HepG2 (cell line): ENCODE measurements around the gene ASB16. TPM values are rescaled to one million over a fixed set of nuclear protein-coding genes. Genes with fewer than 3 reads are reported as not detected.

Experiments used
- CSRNP1 ChIP-seq: sonication (generic); formaldehyde crosslinking; IDR thresholded peaks from 2 replicates; pipeline ENCODE4 v1.8.1; 2023; ENCODE audit warnings: mild to moderate bottlenecking, missing genetic modification reagents
- ESRRA ChIP-seq: sonication (generic); formaldehyde crosslinking; IDR thresholded peaks from 2 replicates; pipeline ENCODE4 v1.5.1; 2020; ENCODE audit warnings: mild to moderate bottlenecking, low read depth, missing genetic modification reagents
- FOXM1 ChIP-seq: sonication (generic); formaldehyde crosslinking; IDR thresholded peaks from 2 replicates; pipeline ENCODE4 v1.5.0; 2020; ENCODE audit warnings: missing genetic modification reagents
- HNRNPUL1 ChIP-seq: fragments of 200-400 bp; formaldehyde crosslinking; IDR thresholded peaks from 2 replicates; pipeline ENCODE4 v1.6.1; 2017; ENCODE audit warnings: low read depth, mild to moderate bottlenecking, low read length, moderate library complexity
- MTA1 ChIP-seq: sonication (generic); formaldehyde crosslinking; IDR thresholded peaks from 2 replicates; pipeline ENCODE4 v1.4.0; 2020; ENCODE audit warnings: missing genetic modification reagents, mild to moderate bottlenecking, borderline replicate concordance
- PATZ1 ChIP-seq: sonication (generic); formaldehyde crosslinking; IDR thresholded peaks from 2 replicates; pipeline ENCODE4 v1.4.0; 2020; ENCODE audit warnings: missing genetic modification reagents
- SAP130 ChIP-seq: IDR thresholded peaks from 2 replicates; pipeline ENCODE4 v1.6.1; 2016; ENCODE audit warnings: low read depth
- SYNCRIP ChIP-seq: fragments of 200-400 bp; formaldehyde crosslinking; IDR thresholded peaks from 2 replicates; pipeline ENCODE4 v1.6.1; 2018; ENCODE audit warnings: mild to moderate bottlenecking, low read depth, low read length; ENCODE audit not compliant: insufficient read depth
- TCF7 ChIP-seq: sonication (generic); IDR thresholded peaks from 2 replicates; pipeline ENCODE4 v1.6.1; 2016; ENCODE audit warnings: antibody characterized with exemption, low read depth
- TFDP1 ChIP-seq: IDR thresholded peaks from 2 replicates; pipeline ENCODE4 v1.6.1; 2016; ENCODE audit warnings: missing compliant biosample characterization, missing genetic modification reagents, borderline replicate concordance
- ZGPAT ChIP-seq: IDR thresholded peaks from 2 replicates; pipeline ENCODE4 v1.6.1; 2016; ENCODE audit warnings: mild to moderate bottlenecking
- ZMYM2 ChIP-seq: sonication (generic); formaldehyde crosslinking; IDR thresholded peaks from 2 replicates; pipeline ENCODE4 v1.8.0; 2022; ENCODE audit warnings: mild to moderate bottlenecking, missing genetic modification reagents
- ZNF280B ChIP-seq: sonication (generic); formaldehyde crosslinking; IDR thresholded peaks from 2 replicates; pipeline ENCODE4 v1.5.0; 2020; ENCODE audit warnings: missing genetic modification reagents, mild to moderate bottlenecking, borderline replicate concordance
- ZNF33B ChIP-seq: sonication (generic); formaldehyde crosslinking; IDR thresholded peaks from 2 replicates; pipeline ENCODE4 v1.5.1; 2020; ENCODE audit warnings: mild to moderate bottlenecking, missing genetic modification reagents
- ZNF549 ChIP-seq: sonication (generic); formaldehyde crosslinking; IDR thresholded peaks from 2 replicates; pipeline ENCODE4 v1.5.0; 2020; ENCODE audit warnings: missing genetic modification reagents
- ZNF605 ChIP-seq: sonication (generic); formaldehyde crosslinking; IDR thresholded peaks from 2 replicates; pipeline ENCODE4 v1.8.0; 2022; ENCODE audit warnings: mild to moderate bottlenecking, missing genetic modification reagents
- ZNF704 ChIP-seq: sonication (generic); formaldehyde crosslinking; IDR thresholded peaks from 2 replicates; pipeline ENCODE4 v1.8.1; 2023; ENCODE audit warnings: mild to moderate bottlenecking, inconsistent platforms, moderate library complexity, missing genetic modification reagents, borderline replicate concordance
- ZSCAN20 ChIP-seq: sonication (generic); formaldehyde crosslinking; IDR thresholded peaks from 2 replicates; pipeline ENCODE4 v1.4.0; 2020; ENCODE audit warnings: missing genetic modification reagents, mild to moderate bottlenecking, borderline replicate concordance
- polyA plus RNA-seq, 8 experiments: library from polyadenylated mRNA; depleted of rRNA in 3 of 8; stranded (reverse) in 7 of 8; unstranded in 1 of 8; fragments of >200 nt; fragmentation: Illumina TruSeq in 4 of 8; extraction: Trizol in 4 of 8; gene quantifications; 2 replicates each; pipeline versions ENCODE4 v1.2.1 to v1.2.3, GENCODE V29; 2011 to 2016; ENCODE audit warnings: low read depth in 4 of 8, missing spikeins in 1 of 8, mixed read lengths in 1 of 8; ENCODE audit not compliant: insufficient read depth in 1 of 8
- total RNA-seq, 5 experiments: library from RNA; depleted of rRNA; stranded (reverse); fragments of >200 nt; fragmentation: Illumina TruSeq; extraction: Trizol; gene quantifications; 2 replicates each; pipeline ENCODE4 v1.2.3, GENCODE V29; 2016; ENCODE audit warnings: low read depth in 1 of 5

ASB16 gene
- total and polyA plus RNA-seq, 2 of the 13 experiments (the other 11 are each of a cell fraction or from before 2014, with no cell fraction given), result 0.07 TPM; not detected in 1

GRCh38 chr17:44200478-44201155 lies 30.1 kb downstream of the ASB16 start (continued):
- TF ChIP-seq TCF7 (no peak), PATZ1 (CRISPR knock-in tag) (0 out of 2 replicates have a peak, but pooled peaks have one; percentile 46), FOXM1 (CRISPR knock-in tag) (no peak), TFDP1 (CRISPR knock-in tag) (no peak), ZNF33B (CRISPR knock-in tag) (no peak), MTA1 (CRISPR knock-in tag) (peak; percentile 61), CSRNP1 (CRISPR knock-in tag) (peak; percentile 81; the same call in 1 of the 2 replicates), SAP130 (CRISPR knock-in tag) (peak; percentile 57; the same call in 1 of the 2 replicates), ZSCAN20 (CRISPR knock-in tag) (no peak), ZNF704 (CRISPR knock-in tag) (peak; percentile 45; the same call in 1 of the 2 replicates), ZGPAT (CRISPR knock-in tag) (peak; percentile 73), ZNF605 (peak; percentile 68), ZNF549 (CRISPR knock-in tag) (no peak), ZNF280B (peak; percentile 89; the same call in 1 of the 2 replicates), HNRNPUL1 (no peak), ESRRA (no peak), ZMYM2 (CRISPR knock-in tag) (0 out of 2 replicates have a peak, but pooled peaks have one; percentile 18), SYNCRIP (no peak)
